Inflammatory macrophage (primary cell): ENCODE results near the gene CBLC.

Experiments
- DNase-seq, 2 donors: peaks; one replicate each; pipeline ENCODE4 v3.0.0-alpha.2; 2020 to 2022

The CBLC gene

DNA sequence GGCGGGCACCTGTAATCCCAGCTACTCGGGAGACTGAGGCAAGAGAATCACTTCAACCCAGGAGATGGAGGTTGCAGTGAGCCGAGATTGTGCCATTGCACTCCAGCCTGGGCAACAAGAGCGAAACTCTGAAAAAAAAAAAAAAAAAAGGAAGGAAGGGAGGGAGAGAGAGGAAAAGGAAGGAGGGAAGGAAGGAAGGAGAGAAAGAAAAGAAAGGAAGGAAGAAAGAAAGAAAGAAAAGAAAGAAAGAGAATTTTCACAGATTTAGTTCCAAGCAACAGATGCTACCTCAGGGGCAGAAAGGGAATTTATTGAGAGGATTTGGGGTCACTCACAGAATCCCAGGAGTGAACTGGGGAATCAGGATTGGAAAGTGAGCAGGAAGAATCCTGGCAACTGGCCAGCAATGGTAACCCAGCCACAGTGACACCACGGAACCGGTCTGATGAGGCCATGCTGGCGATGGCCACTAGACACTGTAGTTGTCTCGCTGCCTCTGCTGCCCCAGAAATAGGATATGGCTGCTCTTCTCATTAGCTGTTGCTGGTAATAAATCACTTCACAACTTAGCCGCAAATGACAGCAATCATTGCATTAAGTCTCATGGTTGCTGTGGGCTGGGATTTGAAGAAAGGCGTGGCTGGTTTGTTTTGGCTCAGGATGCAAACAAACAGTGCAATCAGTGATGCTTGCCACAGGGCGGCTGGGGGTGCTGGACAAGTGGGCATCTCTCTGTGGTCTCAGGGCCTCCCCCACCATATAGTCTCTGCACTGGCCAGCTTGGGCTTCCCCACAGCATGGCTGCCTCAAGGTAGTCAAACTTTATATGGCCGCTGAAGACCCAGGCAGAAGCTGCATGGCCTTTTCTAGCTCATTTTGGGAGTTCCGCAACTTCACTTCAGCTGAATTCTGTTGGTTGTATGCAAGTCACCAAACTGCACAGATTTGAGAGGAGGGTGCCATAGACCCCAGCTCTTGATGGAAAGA is 26.0 kb downstream of the CBLC start:
- no peak for DNase-seq

- no peak for DNase-seq
Observed at GRCh38 chr19:44806291-44806690, 28.6 kb downstream of the CBLC start.

DNA sequence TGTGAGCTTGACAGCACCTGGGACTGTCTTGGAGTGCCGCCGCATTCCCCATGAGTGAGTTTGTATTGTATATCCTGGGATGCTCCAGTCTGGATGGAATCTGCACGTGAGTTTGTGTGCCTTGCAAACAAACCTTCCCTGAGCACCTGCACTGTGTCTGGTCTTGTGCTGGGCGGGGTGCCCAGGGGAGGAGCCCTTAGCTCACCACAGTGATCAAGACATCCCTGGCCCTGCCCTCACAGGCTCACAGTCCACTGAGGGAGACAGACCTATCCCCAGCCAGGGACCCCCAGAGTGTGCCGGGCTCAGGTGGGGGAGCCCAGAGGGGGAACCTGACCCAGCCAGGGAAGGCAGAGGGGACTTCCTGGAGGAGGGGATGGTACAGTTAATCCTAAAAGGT is 29.5 kb downstream of the CBLC start:
- DNase-seq = no peak

DNA sequence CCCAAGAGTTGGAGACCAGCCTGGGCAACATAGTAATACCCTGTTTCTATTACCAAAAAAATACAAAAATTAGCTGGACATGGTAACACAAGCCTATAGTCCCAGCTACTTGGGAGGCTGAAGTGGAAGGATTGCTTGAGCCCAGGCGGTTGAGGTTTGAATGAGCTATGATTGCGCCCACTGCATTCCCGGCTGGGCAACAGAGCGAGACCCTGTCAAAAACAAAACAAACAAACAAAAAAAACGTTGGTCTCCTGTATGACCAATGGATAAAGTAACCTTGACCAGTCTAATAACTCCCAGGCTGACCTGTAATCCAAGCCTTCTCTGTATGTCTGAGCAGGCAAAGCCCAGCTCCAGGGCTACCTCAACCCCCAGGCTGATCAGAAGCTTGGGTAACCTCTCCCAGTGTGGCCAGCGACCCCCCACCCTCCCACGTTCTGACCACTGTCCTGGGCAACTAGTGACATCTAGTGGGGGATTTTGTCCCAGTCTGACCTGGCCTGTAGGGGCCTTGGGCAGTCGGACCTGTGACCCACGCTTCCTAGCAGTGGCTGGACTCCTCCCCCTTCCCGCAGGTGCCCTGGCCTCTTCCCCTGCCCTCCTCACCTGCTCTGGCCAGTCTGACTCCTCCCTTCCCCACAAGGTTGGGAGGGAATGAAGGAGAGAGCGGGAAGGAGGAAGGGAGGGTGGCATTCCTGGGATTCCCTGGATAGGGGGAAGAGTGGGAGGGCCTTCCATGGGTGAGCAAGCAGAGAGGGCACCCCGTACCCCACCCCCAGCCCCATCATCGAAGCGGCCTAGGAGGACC is 30.2 kb downstream of the CBLC start:
- DNase-seq = peak; percentile 3 to 13

DNA sequence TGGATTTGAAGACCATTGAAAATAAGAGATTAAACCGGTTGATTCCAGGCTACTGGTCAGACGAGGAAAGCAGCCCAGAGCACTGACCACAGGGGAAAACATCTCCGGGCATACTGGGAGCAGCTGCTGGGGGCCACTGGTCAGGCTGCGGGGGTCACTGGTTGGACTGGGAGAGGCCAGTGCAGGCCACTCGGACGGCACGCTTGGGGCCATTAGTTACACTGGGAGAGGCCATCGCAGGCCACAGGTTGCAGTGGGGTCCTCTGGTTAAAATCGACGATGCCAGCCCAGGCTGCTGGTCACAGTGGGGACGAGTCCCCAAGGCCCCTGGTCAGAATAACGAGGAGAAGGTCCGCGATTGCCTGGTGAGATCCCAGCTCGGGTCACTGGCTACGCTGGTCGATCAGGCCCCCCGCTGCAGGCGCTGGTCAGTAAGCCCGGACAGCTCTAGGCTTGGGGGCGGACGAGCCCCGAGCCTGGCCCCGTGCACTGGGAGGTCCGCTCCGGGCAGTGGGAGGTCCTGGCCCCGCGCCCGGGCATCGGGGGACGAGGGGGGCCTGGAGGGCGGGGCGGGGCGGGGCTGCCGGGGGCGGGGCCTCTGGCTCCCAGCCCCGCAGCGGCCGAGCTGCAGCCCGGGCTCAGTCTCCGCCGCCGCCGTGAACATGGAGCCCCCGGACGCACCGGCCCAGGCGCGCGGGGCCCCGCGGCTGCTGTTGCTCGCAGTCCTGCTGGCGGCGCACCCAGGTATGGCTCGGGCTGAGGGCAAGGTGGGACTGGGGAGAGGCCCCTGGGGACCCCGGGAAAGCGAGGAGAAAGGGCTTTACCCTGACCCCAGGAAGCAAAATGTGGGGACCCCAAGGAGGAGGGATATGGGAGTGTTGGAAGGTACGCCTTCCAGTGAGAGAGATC is 31.0 kb downstream of the CBLC start, which contains the start of gene BCAM:
Gene BCAM, plus strand, starts transcription at position 641 of the 909 bp plus-strand sequence. Its CDS starts 22 bp downstream, at position 663.
- peak in 1 of 2 donors; percentile 17 for DNase-seq

DNA sequence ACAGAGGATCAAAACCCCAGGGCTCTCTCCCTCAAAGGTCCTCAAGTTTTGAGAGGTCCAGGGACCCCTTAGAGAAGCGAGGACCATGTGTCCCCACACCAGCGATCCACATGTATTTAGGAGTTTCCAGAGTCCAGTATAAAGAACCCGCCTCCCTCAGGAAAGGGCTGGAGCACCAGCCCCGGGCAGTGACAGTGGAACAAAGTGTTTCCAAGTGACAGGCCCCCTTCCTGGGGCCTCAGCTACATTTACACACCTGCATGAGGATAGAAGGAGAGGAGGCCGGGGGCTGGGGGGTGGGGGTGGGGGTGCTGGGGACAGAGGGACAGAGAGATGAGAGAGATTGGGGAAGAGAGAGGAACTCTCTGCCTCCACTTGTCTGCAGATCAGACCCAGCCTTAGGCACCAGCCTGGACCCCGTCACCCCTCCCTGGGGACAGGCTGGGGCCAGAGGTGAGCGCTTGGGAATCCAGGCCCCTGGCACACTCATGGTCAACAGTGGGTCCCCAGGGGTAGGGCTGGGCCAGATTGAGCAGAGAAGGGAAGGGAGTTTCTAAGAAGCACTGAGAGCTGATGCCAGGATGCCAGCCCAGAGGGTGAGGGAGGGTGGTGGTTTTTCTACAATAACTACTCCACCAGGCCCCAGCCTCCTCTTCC is 32.0 kb downstream of the CBLC start:
- DNase-seq = no peak

GRCh38 chr19:44810234-44811121 is 32.8 kb downstream of the CBLC start:
- no peak for DNase-seq

DNA sequence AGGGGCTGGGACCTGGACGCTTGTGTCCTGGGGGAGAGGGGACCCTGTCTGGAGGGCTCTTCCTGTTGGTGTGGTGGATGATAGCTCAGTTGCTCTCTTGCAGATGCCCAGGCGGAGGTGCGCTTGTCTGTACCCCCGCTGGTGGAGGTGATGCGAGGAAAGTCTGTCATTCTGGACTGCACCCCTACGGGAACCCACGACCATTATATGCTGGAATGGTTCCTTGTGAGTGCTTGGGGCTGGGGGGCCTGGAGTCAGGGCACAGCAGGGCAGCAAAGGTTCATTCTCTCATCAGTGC is 33.4 kb downstream of the CBLC start:
- no peak for DNase-seq

GRCh38 chr19:44812142-44812718 is 34.5 kb downstream of the CBLC start:
- DNase-seq = no peak

- no peak for DNase-seq
Observed at GRCh38 chr19:44813070-44813840, 35.6 kb downstream of the CBLC start.

DNA sequence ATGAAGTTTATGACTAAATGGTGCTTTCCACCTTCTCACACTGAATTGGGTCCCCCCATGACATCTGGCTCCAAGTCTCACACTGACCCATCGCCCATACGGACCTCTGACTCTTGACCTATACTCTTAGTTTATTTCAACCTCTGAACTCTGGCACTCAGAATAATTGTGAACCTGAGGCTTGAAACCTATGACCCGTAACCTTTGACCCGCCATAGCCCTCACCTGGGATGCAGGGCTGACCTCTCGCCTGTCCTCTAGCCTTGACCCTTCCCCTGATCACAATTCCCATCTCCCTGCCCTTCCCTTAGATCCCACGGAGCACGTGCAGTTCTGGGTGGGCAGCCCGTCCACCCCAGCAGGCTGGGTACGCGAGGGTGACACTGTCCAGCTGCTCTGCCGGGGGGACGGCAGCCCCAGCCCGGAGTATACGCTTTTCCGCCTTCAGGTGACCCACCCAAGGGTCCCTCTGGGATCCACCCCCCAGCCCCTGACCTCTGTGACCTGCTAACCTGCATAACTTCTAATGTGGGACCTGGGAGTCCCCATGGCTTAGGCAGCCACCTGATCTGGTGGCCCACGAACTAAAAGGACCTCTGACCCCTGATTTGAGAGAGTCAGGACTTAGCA is 36.3 kb downstream of the CBLC start:
- no peak for DNase-seq

DNA sequence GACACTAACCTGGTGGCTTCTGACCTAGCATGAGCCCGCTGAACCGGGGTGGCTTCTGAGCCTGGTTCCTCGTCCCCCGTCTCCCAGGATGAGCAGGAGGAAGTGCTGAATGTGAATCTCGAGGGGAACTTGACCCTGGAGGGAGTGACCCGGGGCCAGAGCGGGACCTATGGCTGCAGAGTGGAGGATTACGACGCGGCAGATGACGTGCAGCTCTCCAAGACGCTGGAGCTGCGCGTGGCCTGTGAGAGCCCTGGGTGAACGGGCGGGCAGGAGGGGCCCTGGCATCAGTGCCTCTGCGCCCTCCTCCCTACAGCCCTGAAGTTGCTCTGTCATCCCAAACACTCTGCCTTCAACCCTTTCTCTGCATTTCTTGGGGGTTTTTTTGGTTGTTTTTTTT is 36.8 kb downstream of the CBLC start:
- DNase-seq = peak in 1 of 2 donors; percentile 8

DNA sequence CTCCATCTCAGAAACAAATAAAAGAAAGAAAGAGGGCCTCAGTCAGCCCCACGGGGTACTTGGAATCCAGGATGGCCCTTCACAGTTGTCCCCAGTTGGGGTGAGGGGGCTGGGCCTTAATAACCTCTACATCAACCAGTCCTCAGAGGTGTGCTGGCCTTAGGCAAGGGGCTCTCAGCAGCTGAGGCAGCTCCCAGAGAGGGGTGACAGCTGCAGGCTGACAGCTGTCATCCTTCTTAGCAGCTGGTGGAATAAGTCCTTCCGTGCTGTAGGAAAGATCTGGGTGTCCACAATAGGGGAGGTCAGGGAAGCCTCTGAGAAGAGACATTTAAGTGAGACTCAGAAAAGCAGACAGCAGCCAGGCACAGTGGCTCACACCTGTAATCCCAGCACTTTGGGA is 38.6 kb downstream of the CBLC start:
- DNase-seq = no peak

GRCh38 chr19:44817725-44818465 is 40.2 kb downstream of the CBLC start:
- no peak for DNase-seq

DNA sequence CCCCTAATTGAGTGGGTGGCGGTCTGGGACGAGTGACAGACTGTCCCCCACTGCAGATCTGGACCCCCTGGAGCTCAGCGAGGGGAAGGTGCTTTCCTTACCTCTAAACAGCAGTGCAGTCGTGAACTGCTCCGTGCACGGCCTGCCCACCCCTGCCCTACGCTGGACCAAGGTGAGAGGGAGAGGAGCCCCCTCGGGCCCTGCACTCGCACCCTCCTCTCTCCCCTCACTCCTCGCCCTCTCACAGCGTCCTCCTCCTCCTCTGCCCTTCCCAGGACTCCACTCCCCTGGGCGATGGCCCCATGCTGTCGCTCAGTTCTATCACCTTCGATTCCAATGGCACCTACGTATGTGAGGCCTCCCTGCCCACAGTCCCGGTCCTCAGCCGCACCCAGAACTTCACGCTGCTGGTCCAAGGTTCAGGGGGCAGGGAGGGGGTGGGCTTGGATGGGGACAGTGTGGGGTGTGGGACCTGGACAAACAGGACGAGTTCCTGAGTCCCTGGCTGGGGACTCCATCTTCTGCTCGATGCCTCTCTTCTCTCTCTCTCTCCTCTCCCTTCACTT is 40.9 kb downstream of the CBLC start:
- no peak for DNase-seq

DNA sequence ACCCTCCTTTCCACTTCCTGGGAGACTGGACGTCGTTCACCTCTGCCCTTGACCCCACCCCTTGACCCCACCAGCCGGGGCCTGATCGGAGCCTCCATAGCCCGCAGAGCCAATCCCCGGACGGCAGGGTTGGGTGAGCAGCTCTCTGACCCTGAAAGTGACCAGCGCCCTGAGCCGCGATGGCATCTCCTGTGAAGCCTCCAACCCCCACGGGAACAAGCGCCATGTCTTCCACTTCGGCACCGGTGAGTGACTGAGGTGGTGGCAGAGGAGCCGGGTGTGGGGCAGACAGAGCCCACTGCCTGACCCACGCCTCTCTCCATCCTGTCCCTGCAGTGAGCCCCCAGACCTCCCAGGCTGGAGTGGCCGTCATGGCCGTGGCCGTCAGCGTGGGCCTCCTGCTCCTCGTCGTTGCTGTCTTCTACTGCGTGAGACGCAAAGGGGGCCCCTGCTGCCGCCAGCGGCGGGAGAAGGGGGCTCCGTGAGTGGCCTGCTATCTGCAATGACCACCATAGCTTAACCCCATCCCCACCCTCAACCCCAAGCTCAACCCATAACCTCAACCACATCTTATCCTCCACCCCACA is 41.6 kb downstream of the CBLC start:
- DNase-seq = no peak
